PC-9 (cell line): Measurements from ENCODE around the gene CSRNP2.

Experiments
- EZH2 ChIP-seq: fragments of 200-600 bp; sonication (generic); IDR thresholded peaks from 2 replicates; pipeline ENCODE4 v1.8.0; 2017; ENCODE audit warnings: antibody characterized with exemption, low read depth
- TF ChIP-seq, protein P1 (sequence below): fragments of 200-600 bp; sonication (generic); conservative IDR thresholded peaks from 2 replicates; pipeline ENCODE4 v1.6.1; 2017; ENCODE audit warnings: mixed run types, antibody characterized with exemption, mild to moderate bottlenecking, moderate library complexity

DNA sequence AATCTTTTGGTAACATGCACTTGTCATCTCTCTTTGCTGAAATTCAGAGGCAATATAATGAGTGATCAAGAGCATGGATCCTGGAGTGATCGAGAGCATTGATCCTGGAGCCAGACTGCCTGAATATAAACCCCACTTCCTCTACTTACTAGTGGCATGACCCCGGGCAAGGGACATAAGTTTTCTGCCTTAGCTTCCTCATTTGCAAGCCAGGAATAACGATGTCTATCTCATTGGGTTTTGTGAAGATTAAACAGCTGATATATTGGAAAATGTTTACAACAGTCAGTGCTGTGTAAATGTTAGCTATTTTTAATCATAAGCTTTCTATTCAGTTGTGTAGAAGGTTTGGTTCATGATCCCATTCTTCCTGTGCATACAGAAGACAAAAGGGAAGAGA is 2.4 kb upstream of the CSRNP2 start:
- TF ChIP-seq, protein P1, sequence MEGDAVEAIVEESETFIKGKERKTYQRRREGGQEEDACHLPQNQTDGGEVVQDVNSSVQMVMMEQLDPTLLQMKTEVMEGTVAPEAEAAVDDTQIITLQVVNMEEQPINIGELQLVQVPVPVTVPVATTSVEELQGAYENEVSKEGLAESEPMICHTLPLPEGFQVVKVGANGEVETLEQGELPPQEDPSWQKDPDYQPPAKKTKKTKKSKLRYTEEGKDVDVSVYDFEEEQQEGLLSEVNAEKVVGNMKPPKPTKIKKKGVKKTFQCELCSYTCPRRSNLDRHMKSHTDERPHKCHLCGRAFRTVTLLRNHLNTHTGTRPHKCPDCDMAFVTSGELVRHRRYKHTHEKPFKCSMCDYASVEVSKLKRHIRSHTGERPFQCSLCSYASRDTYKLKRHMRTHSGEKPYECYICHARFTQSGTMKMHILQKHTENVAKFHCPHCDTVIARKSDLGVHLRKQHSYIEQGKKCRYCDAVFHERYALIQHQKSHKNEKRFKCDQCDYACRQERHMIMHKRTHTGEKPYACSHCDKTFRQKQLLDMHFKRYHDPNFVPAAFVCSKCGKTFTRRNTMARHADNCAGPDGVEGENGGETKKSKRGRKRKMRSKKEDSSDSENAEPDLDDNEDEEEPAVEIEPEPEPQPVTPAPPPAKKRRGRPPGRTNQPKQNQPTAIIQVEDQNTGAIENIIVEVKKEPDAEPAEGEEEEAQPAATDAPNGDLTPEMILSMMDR = no peak
- TF ChIP-seq EZH2 = no peak
